Breast epithelium (tissue), 3 donors: Measurements from ENCODE around the gene DALRD3.

Source experiments
- POLR2AphosphoS5 ChIP-seq, 3 donors: sonication (generic); formaldehyde crosslinking; IDR thresholded peaks; one replicate each; pipeline ENCODE4 v1.6.1; 2017; ENCODE audit warnings: antibody characterized with exemption in 3 of 3
- TF ChIP-seq, protein P1 (sequence below), 3 donors: fragments of 450-650 bp; IDR thresholded peaks; one replicate each; pipeline ENCODE4 v1.5.1; 2016 to 2017; ENCODE audit warnings: antibody characterized with exemption in 3 of 3, mild to moderate bottlenecking in 3 of 3, moderate library complexity in 3 of 3

DNA sequence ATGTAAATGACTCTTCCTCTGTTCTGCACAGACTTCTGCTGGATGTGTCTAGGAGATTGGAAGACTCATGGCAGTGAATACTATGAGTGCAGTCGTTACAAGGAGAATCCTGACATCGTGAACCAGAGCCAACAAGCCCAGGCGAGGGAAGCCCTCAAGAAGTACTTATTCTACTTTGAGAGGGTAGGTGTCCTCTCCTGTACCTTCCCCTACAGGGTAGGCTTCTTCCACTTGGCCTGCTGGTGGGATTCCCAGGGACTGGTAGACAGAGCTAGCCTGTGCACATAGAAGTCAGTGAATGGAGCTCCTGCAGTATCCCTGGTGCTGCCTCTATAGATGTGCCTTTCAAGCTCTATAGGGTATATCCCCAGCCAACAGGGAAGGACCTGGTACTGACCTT is 38.9 kb downstream of the DALRD3 start:
- TF ChIP-seq, protein P1, sequence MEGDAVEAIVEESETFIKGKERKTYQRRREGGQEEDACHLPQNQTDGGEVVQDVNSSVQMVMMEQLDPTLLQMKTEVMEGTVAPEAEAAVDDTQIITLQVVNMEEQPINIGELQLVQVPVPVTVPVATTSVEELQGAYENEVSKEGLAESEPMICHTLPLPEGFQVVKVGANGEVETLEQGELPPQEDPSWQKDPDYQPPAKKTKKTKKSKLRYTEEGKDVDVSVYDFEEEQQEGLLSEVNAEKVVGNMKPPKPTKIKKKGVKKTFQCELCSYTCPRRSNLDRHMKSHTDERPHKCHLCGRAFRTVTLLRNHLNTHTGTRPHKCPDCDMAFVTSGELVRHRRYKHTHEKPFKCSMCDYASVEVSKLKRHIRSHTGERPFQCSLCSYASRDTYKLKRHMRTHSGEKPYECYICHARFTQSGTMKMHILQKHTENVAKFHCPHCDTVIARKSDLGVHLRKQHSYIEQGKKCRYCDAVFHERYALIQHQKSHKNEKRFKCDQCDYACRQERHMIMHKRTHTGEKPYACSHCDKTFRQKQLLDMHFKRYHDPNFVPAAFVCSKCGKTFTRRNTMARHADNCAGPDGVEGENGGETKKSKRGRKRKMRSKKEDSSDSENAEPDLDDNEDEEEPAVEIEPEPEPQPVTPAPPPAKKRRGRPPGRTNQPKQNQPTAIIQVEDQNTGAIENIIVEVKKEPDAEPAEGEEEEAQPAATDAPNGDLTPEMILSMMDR (IDR thresholded peaks at IDR 0.05) = no peak
- no peak for TF ChIP-seq POLR2AphosphoS5 (IDR thresholded peaks at IDR 0.05)
